Subcutaneous adipose tissue (tissue), 4 donors: ENCODE measurements around the gene IGF2BP2. TPM values are rescaled to one million over a fixed set of nuclear protein-coding genes. Genes with fewer than 3 reads are reported as not detected.

Source experiments
- CTCF ChIP-seq: fragments of 450-650 bp; IDR thresholded peaks from one replicate; pipeline ENCODE4 v1.5.1; 2016; ENCODE audit warnings: low read depth, mild to moderate bottlenecking, control low read depth, antibody characterized with exemption, moderate library complexity
- total RNA-seq, 4 donors: library from RNA; depleted of rRNA; stranded (reverse); fragments of >200 nt; gene quantifications; one replicate each; pipeline ENCODE4 v1.1.0, GENCODE V29; 2016

The IGF2BP2 gene
- total RNA-seq, 4 donors from 2014 or later = 11.3 to 30.0 (median 26.9) TPM

- TF ChIP-seq CTCF = no peak
Observed at GRCh38 chr3:185645596-185646381, 179.1 kb downstream of the IGF2BP2 start.

GRCh38 chr3:185640308-185640707, 184.5 kb downstream of the IGF2BP2 start:
- no peak for TF ChIP-seq CTCF

- no peak for TF ChIP-seq CTCF
Observed at GRCh38 chr3:185639632-185640206, 185.1 kb downstream of the IGF2BP2 start.

- no peak for TF ChIP-seq CTCF
Observed at GRCh38 chr3:185637388-185637787, 187.5 kb downstream of the IGF2BP2 start.

- no peak for TF ChIP-seq CTCF
Observed at GRCh38 chr3:185632996-185633395, 191.8 kb downstream of the IGF2BP2 start.

- TF ChIP-seq CTCF = no peak
Observed at GRCh38 chr3:185631508-185632206, 193.2 kb downstream of the IGF2BP2 start.

- TF ChIP-seq CTCF = no peak
Observed at GRCh38 chr3:185631108-185631507, 193.7 kb downstream of the IGF2BP2 start.
